GM21619 (cell line): ENCODE data around the gene HSD11B1.

Experiments used
- ATAC-seq: cut with Tn5 transposase; IDR thresholded peaks from one replicate; pipeline ENCODE4 v1.9.1; 2021; ENCODE audit not compliant: unreplicated experiment

Gene HSD11B1

GRCh38 chr1:209704584-209704983 is at the start of gene HSD11B1:
HSD11B1 (plus strand) TSS chr1:209704846; CDS start chr1:209704943, 97 bp downstream.
- ATAC-seq, result no peak

DNA sequence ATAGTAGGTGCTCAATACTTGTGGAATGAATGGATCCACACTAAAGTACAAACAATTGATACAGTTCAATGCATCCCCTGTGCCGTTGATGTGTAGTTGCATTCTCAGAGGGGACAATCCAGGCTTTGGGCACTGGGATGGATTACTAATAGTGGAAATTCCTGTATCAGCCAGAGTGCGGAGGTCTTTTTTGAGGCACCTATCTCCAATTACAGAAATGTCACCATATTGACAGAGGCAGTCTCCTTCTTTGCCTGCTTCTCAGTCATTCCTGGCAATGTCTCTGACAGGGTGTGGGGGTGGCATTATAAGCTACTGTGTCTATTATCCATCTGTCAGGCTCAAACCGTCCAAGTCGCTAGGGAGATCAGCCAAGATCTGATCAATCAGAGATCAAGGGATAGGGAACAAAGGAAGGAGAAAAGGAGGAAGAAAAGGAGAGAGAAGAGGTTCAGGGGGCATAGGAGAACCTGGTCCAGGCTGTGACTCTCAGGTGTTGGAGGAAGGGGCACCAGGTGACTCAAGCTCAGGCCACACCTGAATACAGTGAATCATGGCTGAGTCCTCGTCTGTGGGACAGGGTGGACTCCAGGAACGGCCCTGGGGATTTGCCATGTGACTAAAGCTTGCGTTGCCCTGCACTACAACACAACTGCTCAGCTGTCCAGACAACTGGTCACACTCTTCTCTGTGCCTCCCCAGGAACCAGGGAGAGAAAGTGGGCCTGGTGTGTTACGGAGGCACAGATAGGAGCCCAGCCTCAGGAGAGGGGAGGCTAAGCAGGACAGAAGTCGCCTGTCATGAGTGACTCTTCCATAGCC is 49.0 kb upstream of the HSD11B1 start:
- no peak for ATAC-seq

DNA sequence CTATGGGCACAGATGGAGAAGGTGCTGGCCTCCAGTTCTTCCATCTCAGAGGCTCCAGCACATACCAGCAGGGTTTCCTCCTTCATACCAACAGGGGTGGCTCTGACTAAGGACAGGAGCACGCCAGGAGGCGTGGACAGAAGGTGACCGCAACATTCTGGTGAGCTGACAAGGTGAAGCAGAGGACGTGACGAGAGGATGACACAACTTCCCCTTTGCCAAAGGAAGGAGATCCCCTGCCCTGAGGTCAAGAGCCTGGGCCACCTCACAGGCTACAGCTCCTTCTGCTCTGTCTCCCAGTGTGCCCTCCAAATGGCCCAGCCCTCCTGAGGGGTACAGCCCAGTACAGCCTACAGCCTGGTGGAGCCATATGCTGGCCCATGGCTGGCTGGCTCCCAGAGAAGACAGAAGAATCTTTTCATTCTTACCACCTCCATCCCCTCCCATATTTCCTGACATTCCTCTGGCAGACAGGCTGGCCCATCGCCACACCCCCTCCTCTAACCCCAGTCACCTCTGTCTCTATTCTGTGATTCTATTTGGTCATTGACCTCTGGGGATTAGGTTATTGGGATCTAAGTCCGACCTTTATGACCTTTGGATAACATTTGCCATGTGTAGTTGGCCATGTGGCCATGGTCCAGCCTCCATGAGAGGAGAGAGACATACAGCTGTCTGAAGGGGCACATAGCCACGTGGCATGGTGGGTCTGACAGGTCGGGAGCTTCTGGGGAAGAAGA is 47.3 kb upstream of the HSD11B1 start:
- no peak for ATAC-seq

DNA sequence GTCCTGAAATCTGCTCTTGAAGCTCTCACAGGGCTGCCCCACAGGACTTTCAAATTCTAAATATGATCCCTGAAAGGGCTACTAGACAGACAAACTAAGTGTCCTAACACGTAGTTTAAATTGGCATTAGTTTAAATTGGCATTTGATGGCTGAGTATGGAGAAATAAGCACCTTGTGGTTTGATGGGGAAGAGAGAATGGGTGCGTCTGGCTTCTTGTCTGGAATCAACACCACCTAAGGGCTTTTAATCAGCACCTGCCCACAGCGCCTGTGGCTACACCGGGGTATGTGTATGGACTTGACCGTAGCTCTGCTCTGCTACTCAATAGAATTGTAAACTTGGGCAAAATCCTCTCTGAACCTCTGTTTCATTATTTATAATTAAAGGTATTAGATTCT is 46.7 kb upstream of the HSD11B1 start:
- no peak for ATAC-seq

DNA sequence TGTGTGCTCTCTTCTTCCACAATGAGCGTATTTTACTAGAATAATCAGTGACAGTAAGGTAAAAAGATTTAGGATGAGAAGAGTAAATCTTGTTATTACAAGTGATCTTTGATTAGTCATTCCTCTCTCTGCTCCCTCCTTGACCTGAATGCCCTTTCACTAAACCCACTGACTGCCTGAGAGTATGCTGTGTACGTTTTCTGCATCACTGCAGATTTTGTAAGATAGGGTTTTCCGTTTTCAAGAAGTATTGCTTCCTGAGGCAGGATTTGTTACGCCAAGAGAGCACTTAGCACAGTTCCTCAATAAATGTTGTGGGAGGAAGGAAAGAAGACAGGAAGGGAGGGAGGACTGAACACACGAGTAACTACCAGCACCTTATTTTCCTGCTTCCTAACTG is 44.7 kb upstream of the HSD11B1 start:
- peak; percentile 83 for ATAC-seq

DNA sequence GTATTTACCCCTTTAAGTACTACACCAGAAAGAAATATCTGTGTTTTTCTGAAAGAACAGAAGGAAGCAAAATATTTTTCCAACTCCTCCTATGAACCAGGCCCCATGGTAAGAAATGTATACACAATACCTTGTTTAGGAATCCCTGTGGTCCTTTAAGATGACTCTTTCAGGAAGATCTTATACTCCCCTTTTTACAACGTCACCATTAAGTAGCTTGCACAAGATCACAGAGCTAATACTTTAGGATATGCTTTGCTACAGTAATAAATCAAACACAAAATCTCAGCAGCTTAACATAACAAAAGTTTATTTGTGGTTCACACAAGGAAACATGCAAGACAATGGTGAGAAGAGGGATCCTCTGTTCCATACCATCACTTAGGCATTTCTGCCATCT is 43.6 kb upstream of the HSD11B1 start:
- ATAC-seq, result no peak

- ATAC-seq, result no peak
Measured at GRCh38 chr1:209662879-209663327, 41.7 kb upstream of the HSD11B1 start.

GRCh38 chr1:209667103-209667502 is 37.5 kb upstream of the HSD11B1 start:
- no peak for ATAC-seq

DNA sequence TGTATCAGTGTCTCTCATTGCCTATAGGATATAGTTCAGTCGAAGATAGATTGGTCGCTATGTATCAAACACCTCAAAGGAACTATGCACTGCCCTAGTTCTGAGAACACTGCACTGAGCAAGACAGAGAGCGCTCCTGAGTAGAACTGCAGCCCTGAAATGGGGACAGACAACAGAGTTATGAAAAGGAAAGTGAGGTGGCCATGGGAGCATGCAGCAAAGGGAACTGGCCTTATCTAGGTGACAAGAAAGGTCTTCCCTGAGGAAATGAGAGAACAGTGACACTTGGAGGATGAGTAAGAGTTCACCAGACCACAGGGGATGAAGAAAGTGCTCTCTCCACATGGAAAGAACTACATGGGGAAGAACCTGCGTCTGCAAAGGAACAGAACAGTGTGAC is 36.9 kb upstream of the HSD11B1 start:
- no peak for ATAC-seq

DNA sequence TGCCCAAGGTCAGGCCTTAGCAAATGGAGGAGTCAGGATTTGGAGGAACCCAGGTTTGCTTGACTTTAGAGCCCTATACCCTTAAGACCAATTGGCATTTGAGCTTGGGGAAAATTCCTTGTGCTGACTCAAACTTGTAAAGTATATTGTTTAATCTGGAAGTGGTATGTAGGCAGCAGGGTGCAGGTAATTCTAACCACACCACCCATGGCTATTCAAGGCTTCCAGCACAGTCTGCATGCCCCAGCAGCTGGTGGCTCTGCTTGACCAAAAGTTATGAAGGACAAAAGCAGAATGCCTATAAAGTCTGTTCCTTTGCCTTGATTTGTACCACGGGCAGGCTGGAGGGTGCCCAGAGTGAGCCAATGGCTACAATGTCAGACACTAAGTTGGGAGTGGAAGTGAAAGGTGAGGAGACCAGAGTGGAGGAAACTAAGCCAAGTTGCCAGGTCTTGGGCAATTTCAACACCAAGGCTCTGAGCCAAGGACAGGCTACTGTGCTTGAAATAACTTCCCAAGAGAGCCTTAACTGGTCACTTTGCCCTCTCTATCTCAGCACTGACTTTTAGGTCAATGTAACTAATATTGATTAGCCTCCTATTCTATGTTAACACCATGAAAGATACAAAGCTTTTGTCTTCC is 34.1 kb upstream of the HSD11B1 start:
- no peak for ATAC-seq

DNA sequence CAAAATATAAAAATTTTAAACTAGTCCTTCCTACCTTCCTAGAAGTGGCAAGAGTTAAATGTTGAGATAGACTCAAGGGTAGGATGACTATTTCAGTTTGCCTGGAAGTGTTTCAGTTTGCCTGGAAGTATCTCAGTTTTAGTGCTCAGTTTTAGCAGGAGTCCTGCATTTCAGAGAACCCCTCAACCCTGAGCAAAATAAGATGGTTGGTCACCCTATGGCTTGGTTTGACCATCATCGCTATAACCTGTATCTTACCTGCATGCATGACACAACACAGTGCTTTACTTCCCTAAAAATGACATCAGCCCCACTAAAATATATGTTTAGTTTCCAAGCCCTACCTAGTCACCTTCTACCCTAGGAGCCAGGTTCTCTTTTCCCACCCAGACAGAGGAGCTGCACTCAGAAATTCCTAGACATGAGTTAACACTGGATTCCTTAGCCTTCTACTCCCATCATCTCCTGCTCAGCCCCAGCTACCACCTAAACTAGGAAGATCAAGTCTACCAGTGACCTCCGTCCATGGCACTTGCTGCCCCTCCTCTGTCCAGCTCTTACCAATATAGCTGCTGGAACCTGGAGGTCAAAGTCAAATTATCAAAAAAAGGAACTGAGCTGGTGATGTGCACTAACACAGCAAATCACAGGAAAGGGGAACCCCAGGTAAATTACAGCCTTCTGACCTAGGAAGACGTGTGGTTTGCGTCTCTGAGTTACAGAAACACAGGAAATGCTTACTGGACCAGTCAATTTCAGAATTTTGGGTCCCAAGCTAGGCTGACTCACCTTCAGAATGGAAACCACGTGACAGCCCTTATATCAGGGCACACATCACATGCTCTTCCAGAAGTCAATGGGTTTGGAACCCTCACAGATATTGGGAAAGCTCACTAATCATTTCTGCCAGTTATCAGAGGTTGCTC is 31.7 kb upstream of the HSD11B1 start:
- ATAC-seq, result peak; percentile 90

- no peak for ATAC-seq
Measured at GRCh38 chr1:209673631-209674417, 30.8 kb upstream of the HSD11B1 start.

DNA sequence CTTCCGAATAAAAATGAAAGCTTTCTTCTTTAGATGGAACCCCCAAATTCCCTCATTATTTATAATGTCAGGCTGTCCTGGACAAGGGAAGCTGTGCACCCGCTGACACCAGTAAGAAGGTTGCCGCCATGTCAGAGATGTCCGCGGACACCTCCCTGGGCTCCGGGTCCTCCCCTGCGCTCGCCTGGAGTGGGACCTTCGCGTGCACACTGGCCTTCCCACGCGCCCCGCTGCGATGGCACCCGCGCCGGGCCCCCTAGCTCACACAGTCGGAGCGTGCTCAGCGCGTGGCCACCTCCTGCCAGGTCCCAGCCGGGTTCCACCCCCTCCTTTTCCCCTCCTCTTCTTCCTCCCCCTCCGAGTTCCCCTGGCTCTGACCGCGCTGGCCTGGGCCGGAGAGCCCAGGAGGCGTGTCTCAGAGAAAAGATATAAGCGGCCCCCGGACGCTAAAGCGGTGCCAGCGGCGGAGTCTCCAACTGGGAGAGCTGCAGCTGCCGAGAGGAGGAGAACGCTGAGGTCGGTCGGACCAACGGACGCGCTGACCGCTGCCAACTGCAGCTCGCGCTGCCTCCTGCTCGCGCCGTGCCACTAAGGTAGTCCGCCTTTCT is 29.6 kb upstream of the HSD11B1 start, which contains the start of gene G0S2:
Gene G0S2, plus strand, starts transcription at position 456 of the 608 bp plus-strand sequence. CDS start 273 bp downstream, outside the sequence.
- ATAC-seq, result no peak

- ATAC-seq, result no peak
Measured at GRCh38 chr1:209675565-209676154, 29.0 kb upstream of the HSD11B1 start.

DNA sequence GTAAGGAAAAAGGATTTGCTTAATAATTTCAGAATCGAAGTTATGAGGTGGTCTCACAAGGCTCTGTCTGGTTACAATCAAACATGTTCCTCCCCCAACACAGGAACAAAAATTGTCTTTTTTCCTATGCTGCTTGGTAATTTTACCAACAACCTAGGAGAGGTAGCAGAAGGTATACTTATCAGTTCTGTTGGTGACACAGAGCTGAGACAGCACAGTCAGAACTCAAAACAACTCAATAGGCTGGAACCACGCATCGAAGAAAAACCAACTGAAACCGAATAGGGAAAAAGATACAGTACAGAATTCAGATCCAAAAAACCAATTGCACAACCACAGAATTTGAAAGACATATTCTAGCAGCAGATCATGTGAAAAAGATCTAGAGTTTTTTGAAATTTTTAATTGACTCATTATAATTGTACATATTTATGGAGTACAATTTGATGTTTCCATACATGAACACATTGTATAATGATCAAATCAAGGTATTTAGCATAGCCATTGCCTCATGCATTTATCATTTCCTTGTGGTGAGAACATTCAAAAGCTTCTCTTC is 25.6 kb upstream of the HSD11B1 start:
- no peak for ATAC-seq

- ATAC-seq, result peak; percentile 74
Measured at GRCh38 chr1:209685821-209686220, 18.8 kb upstream of the HSD11B1 start.

- no peak for ATAC-seq
Measured at GRCh38 chr1:209686322-209686721, 18.3 kb upstream of the HSD11B1 start.

GRCh38 chr1:209688746-209689234 is 15.9 kb upstream of the HSD11B1 start:
- ATAC-seq, result no peak
